ENCODE results near the gene JAML.

JAML gene

GRCh38 chr11:118211006-118211405, 13.8 kb downstream of the JAML start:
- H4K8ac ChIP-seq (ENCODE audit: low read length): no peak overlapping the region
- no peak overlapping the region for H2BK12ac ChIP-seq (ENCODE audit: low read length in 2 of 2)
- H3K23ac ChIP-seq (ENCODE audit: low read length in 2 of 2): no peak overlapping the region
- no peak overlapping the region for H2BK15ac ChIP-seq (ENCODE audit: low read depth, poor library complexity, severe bottlenecking)
- H2AK5ac ChIP-seq (ENCODE audit: low read length, severe bottlenecking): no peak overlapping the region
- no peak overlapping the region for H3K9ac ChIP-seq (ENCODE audit: low read length)
- H2AFZ ChIP-seq (ENCODE audit: low read depth, low read length): no peak overlapping the region
- no peak overlapping the region for H4K91ac ChIP-seq (ENCODE audit: low read length)
- no peaks in the 10 kb centered on the region for H3K36me3 ChIP-seq (ENCODE audit: control insufficient read depth in 1 of 2, insufficient read depth in 2 of 2, low read depth in 1 of 2, low read length in 2 of 2)
- WGBS: 86% methylated on average over 2 of the region's 6 CpGs
- no peak overlapping the region for H3K4me2 ChIP-seq (ENCODE audit: low read length, poor library complexity, severe bottlenecking)
- H3K4me3 ChIP-seq (ENCODE audit: insufficient read depth in 1 of 2, low read depth in 1 of 2, low read length in 2 of 2): no peak overlapping the region
- no peak overlapping the region for H2BK5ac ChIP-seq (ENCODE audit: low read depth, low read length, poor library complexity, severe bottlenecking)
- no peak overlapping the region for H3K4ac ChIP-seq (ENCODE audit: low read depth in 1 of 2, low read length in 2 of 2)
- no peak overlapping the region for H2BK120ac ChIP-seq (ENCODE audit: low read depth, low read length)
- no peaks in the 10 kb centered on the region for H3K9me3 ChIP-seq (ENCODE audit: control insufficient read depth, low read length)
- H3K18ac ChIP-seq (ENCODE audit: low read depth in 1 of 2, low read length in 2 of 2): no peak overlapping the region
- no peak overlapping the region for H3K27ac ChIP-seq (ENCODE audit: low read length, poor library complexity, severe bottlenecking)
- H3K4me1 ChIP-seq (ENCODE audit: control insufficient read depth, insufficient read depth, low read depth, low read length): no peaks in the 10 kb centered on the region
- DNase-seq: no peak
- H3K79me1 ChIP-seq (replicated peaks; ENCODE audit: low read length, poor library complexity, severe bottlenecking): no peaks in the 10 kb centered on the region
- peaks cover 68 to 87% of the 10 kb centered on the region in 2 experiments for H3K27me3 ChIP-seq (ENCODE audit: control insufficient read depth in 1 of 2, insufficient read depth in 1 of 2, low read length in 2 of 2)
- H3K14ac ChIP-seq (ENCODE audit: low read length in 2 of 2): no peak overlapping the region

- Histone ChIP-seq H4K91ac (ENCODE audit: low read length) (no peak overlapping the region), H2AK5ac (ENCODE audit: low read length, severe bottlenecking) (no peak overlapping the region), H2AFZ (ENCODE audit: low read depth, low read length) (no peak overlapping the region), H3K27me3 (ENCODE audit: control insufficient read depth in 1 of 2, insufficient read depth in 1 of 2, low read length in 2 of 2) (peaks cover 75 to 88% of the 10 kb centered on the region in 2 experiments), H3K27ac (ENCODE audit: low read length, poor library complexity, severe bottlenecking) (no peak overlapping the region), H3K18ac (ENCODE audit: low read depth in 1 of 2, low read length in 2 of 2) (no peak overlapping the region), H3K79me1 (replicated peaks; ENCODE audit: low read length, poor library complexity, severe bottlenecking) (no peaks in the 10 kb centered on the region), H2BK15ac (ENCODE audit: low read depth, poor library complexity, severe bottlenecking) (no peak overlapping the region), H2BK120ac (ENCODE audit: low read depth, low read length) (no peak overlapping the region), H2BK5ac (ENCODE audit: low read depth, low read length, poor library complexity, severe bottlenecking) (no peak overlapping the region), H3K14ac (ENCODE audit: low read length in 2 of 2) (no peak overlapping the region), H3K4me3 (ENCODE audit: insufficient read depth in 1 of 2, low read depth in 1 of 2, low read length in 2 of 2) (no peak overlapping the region), H3K23ac (ENCODE audit: low read length in 2 of 2) (no peak overlapping the region), H3K36me3 (ENCODE audit: control insufficient read depth in 1 of 2, insufficient read depth in 2 of 2, low read depth in 1 of 2, low read length in 2 of 2) (no peaks in the 10 kb centered on the region), H3K4ac (ENCODE audit: low read depth in 1 of 2, low read length in 2 of 2) (no peak overlapping the region), H3K9me3 (ENCODE audit: control insufficient read depth, low read length) (no peaks in the 10 kb centered on the region), H2BK12ac (ENCODE audit: low read length in 2 of 2) (no peak overlapping the region), H4K8ac (ENCODE audit: low read length) (no peak overlapping the region), H3K4me1 (ENCODE audit: control insufficient read depth, insufficient read depth, low read depth, low read length) (no peaks in the 10 kb centered on the region), H3K9ac (ENCODE audit: low read length) (no peak overlapping the region), H3K4me2 (ENCODE audit: low read length, poor library complexity, severe bottlenecking) (no peak overlapping the region)
- WGBS: 86% methylated on average over 7 of the region's 7 CpGs
- no peak for DNase-seq
These were observed 14.5 kb downstream of the JAML start for GRCh38 chr11:118210323-118210722.

- WGBS: 78% methylated on average over 2 of the region's 3 CpGs
- Histone ChIP-seq H3K9ac (ENCODE audit: low read length) (no peak overlapping the region), H2AFZ (ENCODE audit: low read depth, low read length) (no peak overlapping the region), H3K4ac (ENCODE audit: low read depth in 1 of 2, low read length in 2 of 2) (no peak overlapping the region), H2AK5ac (ENCODE audit: low read length, severe bottlenecking) (no peak overlapping the region), H3K79me1 (replicated peaks; ENCODE audit: low read length, poor library complexity, severe bottlenecking) (no peaks in the 10 kb centered on the region), H3K18ac (ENCODE audit: low read depth in 1 of 2, low read length in 2 of 2) (no peak overlapping the region), H3K4me1 (ENCODE audit: control insufficient read depth, insufficient read depth, low read depth, low read length) (no peaks in the 10 kb centered on the region), H3K27me3 (ENCODE audit: control insufficient read depth in 1 of 2, insufficient read depth in 1 of 2, low read length in 2 of 2) (peaks cover 75 to 86% of the 10 kb centered on the region in 2 experiments), H3K23ac (ENCODE audit: low read length in 2 of 2) (no peak overlapping the region), H3K14ac (ENCODE audit: low read length in 2 of 2) (no peak overlapping the region), H2BK15ac (ENCODE audit: low read depth, poor library complexity, severe bottlenecking) (no peak overlapping the region), H3K9me3 (ENCODE audit: control insufficient read depth, low read length) (no peaks in the 10 kb centered on the region), H3K36me3 (ENCODE audit: control insufficient read depth in 1 of 2, insufficient read depth in 2 of 2, low read depth in 1 of 2, low read length in 2 of 2) (no peaks in the 10 kb centered on the region), H3K4me3 (ENCODE audit: insufficient read depth in 1 of 2, low read depth in 1 of 2, low read length in 2 of 2) (no peak overlapping the region), H3K4me2 (ENCODE audit: low read length, poor library complexity, severe bottlenecking) (no peak overlapping the region), H2BK12ac (ENCODE audit: low read length in 2 of 2) (no peak overlapping the region), H2BK5ac (ENCODE audit: low read depth, low read length, poor library complexity, severe bottlenecking) (no peak overlapping the region), H4K8ac (ENCODE audit: low read length) (no peak overlapping the region), H4K91ac (ENCODE audit: low read length) (no peak overlapping the region), H2BK120ac (ENCODE audit: low read depth, low read length) (no peak overlapping the region), H3K27ac (ENCODE audit: low read length, poor library complexity, severe bottlenecking) (no peak overlapping the region)
- DNase-seq: no peak
These were observed 15.8 kb downstream of the JAML start for GRCh38 chr11:118209033-118209432.

GRCh38 chr11:118207079-118207478, 17.7 kb downstream of the JAML start:
- no peaks in the 10 kb centered on the region for H3K4me1 ChIP-seq (ENCODE audit: control insufficient read depth, insufficient read depth, low read depth, low read length)
- H3K27me3 ChIP-seq (ENCODE audit: control insufficient read depth in 1 of 2, insufficient read depth in 1 of 2, low read length in 2 of 2): peaks cover 72 to 84% of the 10 kb centered on the region in 2 experiments
- H4K91ac ChIP-seq (ENCODE audit: low read length): no peak overlapping the region
- H3K36me3 ChIP-seq (ENCODE audit: control insufficient read depth in 1 of 2, insufficient read depth in 2 of 2, low read depth in 1 of 2, low read length in 2 of 2): no peaks in the 10 kb centered on the region
- H3K23ac ChIP-seq (ENCODE audit: low read length in 2 of 2): no peak overlapping the region
- no peak overlapping the region for H2AK5ac ChIP-seq (ENCODE audit: low read length, severe bottlenecking)
- no peaks in the 10 kb centered on the region for H3K9me3 ChIP-seq (ENCODE audit: control insufficient read depth, low read length)
- no peak overlapping the region for H3K4me3 ChIP-seq (ENCODE audit: insufficient read depth in 1 of 2, low read depth in 1 of 2, low read length in 2 of 2)
- H3K14ac ChIP-seq (ENCODE audit: low read length in 2 of 2): no peak overlapping the region
- no peak overlapping the region for H3K18ac ChIP-seq (ENCODE audit: low read depth in 1 of 2, low read length in 2 of 2)
- H3K4ac ChIP-seq (ENCODE audit: low read depth in 1 of 2, low read length in 2 of 2): no peak overlapping the region
- no peak overlapping the region for H2BK15ac ChIP-seq (ENCODE audit: low read depth, poor library complexity, severe bottlenecking)
- no peak overlapping the region for H2BK5ac ChIP-seq (ENCODE audit: low read depth, low read length, poor library complexity, severe bottlenecking)
- 83% methylated on average over 1 of the region's 2 CpGs for WGBS
- no peak for DNase-seq
- no peak overlapping the region for H2BK12ac ChIP-seq (ENCODE audit: low read length in 2 of 2)
- H2BK120ac ChIP-seq (ENCODE audit: low read depth, low read length): no peak overlapping the region
- no peak overlapping the region for H2AFZ ChIP-seq (ENCODE audit: low read depth, low read length)
- no peak overlapping the region for H3K4me2 ChIP-seq (ENCODE audit: low read length, poor library complexity, severe bottlenecking)
- H3K9ac ChIP-seq (ENCODE audit: low read length): no peak overlapping the region
- H4K8ac ChIP-seq (ENCODE audit: low read length): no peak overlapping the region
- H3K27ac ChIP-seq (ENCODE audit: low read length, poor library complexity, severe bottlenecking): no peak overlapping the region
- H3K79me1 ChIP-seq (replicated peaks; ENCODE audit: low read length, poor library complexity, severe bottlenecking): no peaks in the 10 kb centered on the region
